Naive thymus-derived CD4-positive, alpha-beta T cell (primary cell): ENCODE data around the gene ADRA2B. TPM values are rescaled to one million over a fixed set of nuclear protein-coding genes. Genes with fewer than 3 reads are reported as not detected.

Experiments
- ATAC-seq: fragments of 150-1000 bp; cut with Tn5 transposase; 2 replicates; pipeline ENCODE4 v1.10.0; 2021; ENCODE audit warnings: mild to moderate bottlenecking, moderate library complexity
- CTCF ChIA-PET: fragments of 350-600 bp; sonication (Branson Sonifier 250); formaldehyde crosslinking; loops from one replicate; lab custom pipeline; 2021; ENCODE audit warnings: antibody characterized with exemption; lab: Charles Lee
- POLR2A ChIA-PET: fragments of 350-600 bp; sonication (Branson Sonifier 250); formaldehyde crosslinking; loops from one replicate; lab custom pipeline; 2021; ENCODE audit warnings: antibody characterized with exemption, inconsistent platforms; lab: Charles Lee
- DNase-seq, 9 donors: peaks; one replicate each; pipeline versions ENCODE4 v3.0.0 to v3.0.0-alpha.2; 2020 to 2022; ENCODE audit warnings: mixed read lengths in 1 of 9
- H3K27ac ChIP-seq: one replicate; pipeline ENCODE4 v1.7.0; 2013; ENCODE audit warnings: mild to moderate bottlenecking, low read depth, low read length, moderate library complexity
- H3K27me3 ChIP-seq, 2 donors: one replicate each; pipeline ENCODE4 v1.7.0; 2013; ENCODE audit warnings: low read length in 2 of 2, mild to moderate bottlenecking in 2 of 2, moderate library complexity in 2 of 2; ENCODE audit not compliant: control insufficient read depth in 2 of 2, insufficient read depth in 2 of 2
- H3K36me3 ChIP-seq, 3 experiments: 1 replicate in 2 of 3; 2 replicates in 1 of 3; pipeline ENCODE4 v1.7.0; 2013; ENCODE audit warnings: low read length in 3 of 3, mild to moderate bottlenecking in 3 of 3, moderate library complexity in 1 of 3; ENCODE audit not compliant: insufficient read depth in 3 of 3, control insufficient read depth in 2 of 3
- H3K4me1 ChIP-seq, 2 donors: one replicate each; pipeline ENCODE4 v1.7.0; 2013; ENCODE audit warnings: low read length in 2 of 2, mild to moderate bottlenecking in 2 of 2, moderate library complexity in 1 of 2; ENCODE audit not compliant: control insufficient read depth in 2 of 2, insufficient read depth in 2 of 2
- H3K4me3 ChIP-seq: 2 replicates; pipeline ENCODE4 v1.7.0; 2013; ENCODE audit warnings: mild to moderate bottlenecking, low read length
- H3K9me3 ChIP-seq, 3 experiments: 1 replicate in 2 of 3; 2 replicates in 1 of 3; pipeline ENCODE4 v1.7.0; 2013; ENCODE audit warnings: low read length in 3 of 3; ENCODE audit not compliant: control insufficient read depth in 2 of 3
- H3K27ac Mint-ChIP-seq, 9 donors: one replicate each; pipeline ENCODE4 v1.8.0; 2020 to 2022; ENCODE audit warnings: mixed read lengths in 9 of 9, mild to moderate bottlenecking in 8 of 9, moderate library complexity in 5 of 9, inconsistent platforms in 2 of 9
- H3K27me3 Mint-ChIP-seq, 5 donors: one replicate each; pipeline ENCODE4 v1.8.0; 2021 to 2022; ENCODE audit warnings: mixed read lengths in 5 of 5, mild to moderate bottlenecking in 1 of 5
- H3K36me3 Mint-ChIP-seq, 5 donors: one replicate each; pipeline ENCODE4 v1.8.0; 2020 to 2022; ENCODE audit warnings: mixed read lengths in 5 of 5, mild to moderate bottlenecking in 3 of 5, inconsistent platforms in 1 of 5
- H3K4me1 Mint-ChIP-seq, 7 donors: one replicate each; pipeline ENCODE4 v1.8.0; 2020 to 2022; ENCODE audit warnings: mixed read lengths in 7 of 7, mild to moderate bottlenecking in 3 of 7, inconsistent platforms in 1 of 7
- H3K4me3 Mint-ChIP-seq, 10 donors: one replicate each; pipeline ENCODE4 v1.8.0; 2020 to 2022; ENCODE audit warnings: mild to moderate bottlenecking in 10 of 10, mixed read lengths in 10 of 10, moderate library complexity in 6 of 10, inconsistent platforms in 2 of 10
- H3K9me3 Mint-ChIP-seq, 11 donors: one replicate each; pipeline ENCODE4 v1.8.0; 2020 to 2022; ENCODE audit warnings: mixed read lengths in 11 of 11, mild to moderate bottlenecking in 4 of 11, inconsistent platforms in 1 of 11, moderate library complexity in 1 of 11
- intact Hi-C, 2 donors: fragments of 100-400 bp; cut with micrococcal nuclease; formaldehyde crosslinking; loops; one replicate each; pipeline ENCODE4 v1.15.1; 2023
- polyA plus RNA-seq, 2 donors: library from polyadenylated mRNA; unstranded; fragments of 300-500 nt; fragmentation: Illumina TruSeq; gene quantifications; one replicate each; pipeline ENCODE4 v1.2.3, GENCODE V29; 2021
- total RNA-seq, 6 experiments: library from RNA in 5 of 6; stranded (reverse) in 5 of 6; gene quantifications; 1 replicate in 5 of 6; 2 replicates in 1 of 6; pipeline ENCODE4 v1.2.3 and lab custom pipeline; 2021 to 2026

Gene ADRA2B
- total and polyA plus RNA-seq, 7 experiments from 2014 or later: 0.15 to 0.93 (median 0.76) TPM; not detected in 4

DNA sequence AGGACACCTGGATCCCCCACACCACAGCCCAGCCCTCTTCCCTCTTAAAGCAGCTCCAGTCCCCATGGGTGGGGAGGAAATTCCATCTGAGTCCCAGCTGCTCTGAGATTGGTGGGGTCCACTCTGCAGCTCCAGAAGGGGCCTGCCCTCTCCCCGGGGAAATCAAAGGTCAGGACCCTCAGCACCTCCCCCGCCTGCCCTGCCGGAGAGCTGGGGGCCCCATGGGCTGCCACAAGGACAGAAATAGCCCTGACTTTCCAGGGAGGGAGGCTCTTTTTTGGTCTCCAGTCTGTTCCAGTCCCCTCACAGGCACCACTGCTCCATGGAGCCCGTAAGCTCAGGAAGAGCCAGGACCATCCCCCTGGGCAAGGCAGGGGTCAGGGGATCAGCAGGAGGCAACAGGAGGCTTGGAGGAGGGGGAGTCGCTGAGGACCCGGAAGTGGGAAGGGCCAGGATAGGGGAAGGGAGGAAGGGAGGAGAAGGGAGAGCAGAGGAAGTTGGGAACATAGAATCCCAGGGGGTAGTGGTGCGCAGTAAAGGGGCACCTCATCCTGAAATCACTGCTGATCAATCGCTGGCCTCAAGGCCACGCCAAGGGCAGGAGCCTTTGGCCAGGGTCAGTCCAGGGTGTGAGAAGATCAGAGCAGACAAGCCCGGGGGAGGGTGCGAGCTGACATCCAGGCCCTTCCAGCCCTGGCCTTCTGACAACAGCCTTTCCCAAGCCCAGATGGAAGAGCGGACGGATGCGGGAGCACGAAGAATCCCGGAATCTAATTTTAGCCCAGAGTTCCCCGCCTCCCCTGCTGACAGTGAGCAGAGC lies 7.6 kb downstream of the ADRA2B start:
- H3K4me1 Mint-ChIP-seq: peaks cover 0 to 4% (median 0%) of the 10 kb centered on the region in 7 donors
- no peak for ATAC-seq
- intact Hi-C loops: no loop called here
- H3K4me3 Mint-ChIP-seq: no peak overlapping the region
- H3K36me3 Mint-ChIP-seq: peaks cover 0 to 6% (median 0%) of the 10 kb centered on the region in 5 donors
- Histone ChIP-seq H3K4me1 (no peaks in the 10 kb centered on the region), H3K9me3 (peaks cover 0 to 13% (median 0%) of the 10 kb centered on the region in 3 experiments), H3K27ac (no peak overlapping the region), H3K4me3 (no peak overlapping the region), H3K27me3 (no peaks in the 10 kb centered on the region), H3K36me3 (no peaks in the 10 kb centered on the region)
- ChIA-PET CTCF (no interaction called here), POLR2A (no interaction called here)
- H3K27me3 Mint-ChIP-seq: peaks cover 0 to 5% (median 0%) of the 10 kb centered on the region in 5 donors
- no peak overlapping the region for H3K27ac Mint-ChIP-seq
- peaks cover 0 to 22% (median 10%) of the 10 kb centered on the region in 11 donors for H3K9me3 Mint-ChIP-seq
- no peak for DNase-seq

DNA sequence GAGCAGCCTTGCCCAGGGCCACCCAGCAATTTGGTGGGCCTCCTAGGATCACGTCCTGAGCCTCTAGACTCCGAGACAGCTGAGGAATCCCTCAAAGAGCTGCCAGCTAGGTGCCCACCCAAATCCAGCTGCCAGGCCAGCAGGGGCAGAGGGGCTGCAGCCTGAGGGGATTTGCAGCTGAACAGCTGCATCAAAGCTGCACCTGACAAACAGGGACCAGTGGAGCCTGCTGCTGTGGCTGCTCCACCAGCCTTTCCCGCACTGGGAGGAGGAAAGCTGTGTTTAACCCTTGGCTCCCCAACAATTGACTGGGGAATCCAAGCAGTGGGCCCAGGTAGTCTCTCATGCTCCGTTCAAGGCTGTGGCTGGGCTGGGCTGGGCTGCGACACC lies 8.2 kb downstream of the ADRA2B start:
- H3K4me1 Mint-ChIP-seq: peaks cover 0 to 4% (median 0%) of the 10 kb centered on the region in 7 donors
- Histone ChIP-seq H3K9me3 (peaks cover 0 to 13% (median 0%) of the 10 kb centered on the region in 3 experiments), H3K27me3 (no peaks in the 10 kb centered on the region), H3K36me3 (no peaks in the 10 kb centered on the region), H3K27ac (no peak overlapping the region), H3K4me3 (no peak overlapping the region), H3K4me1 (no peaks in the 10 kb centered on the region)
- H3K9me3 Mint-ChIP-seq: peaks cover 0 to 22% (median 10%) of the 10 kb centered on the region in 11 donors
- CTCF ChIA-PET: interaction anchor here (1.4 kb wide), 1 partner anchor 67 kb away, joined by 3 read pairs; no protein-coding TSS in a partner anchor
- no peak overlapping the region for H3K4me3 Mint-ChIP-seq
- H3K27me3 Mint-ChIP-seq: peaks cover 0 to 5% (median 0%) of the 10 kb centered on the region in 5 donors
- POLR2A ChIA-PET: no interaction called here
- H3K36me3 Mint-ChIP-seq: peaks cover 0 to 6% (median 0%) of the 10 kb centered on the region in 5 donors
- DNase-seq (no peak), ATAC-seq (no peak)
- H3K27ac Mint-ChIP-seq: no peak overlapping the region
- intact Hi-C loops: no loop called here

DNA sequence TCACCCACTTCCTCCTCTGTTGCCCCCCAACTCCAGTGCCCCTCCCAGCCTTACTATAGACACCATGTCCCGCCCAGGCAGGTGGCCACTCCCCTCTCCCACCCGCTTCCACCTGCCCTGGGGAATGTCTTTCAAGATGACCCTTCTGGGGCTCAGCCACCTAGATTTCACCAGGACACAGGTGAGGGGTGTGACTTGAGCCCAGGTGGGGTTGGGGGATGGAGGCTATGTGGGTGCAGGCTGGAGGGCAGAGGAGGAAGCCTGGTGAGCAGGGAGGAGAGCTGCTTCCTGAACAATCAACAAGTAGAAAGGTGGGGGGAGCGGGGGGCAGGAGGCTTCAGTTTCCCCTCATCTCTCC lies 8.7 kb downstream of the ADRA2B start:
- DNase-seq (no peak), ATAC-seq (no peak)
- Histone ChIP-seq H3K36me3 (no peaks in the 10 kb centered on the region), H3K9me3 (peaks cover 0 to 13% (median 0%) of the 10 kb centered on the region in 3 experiments), H3K4me3 (no peak overlapping the region), H3K27ac (no peak overlapping the region), H3K4me1 (no peaks in the 10 kb centered on the region), H3K27me3 (no peaks in the 10 kb centered on the region)
- Mint-ChIP-seq H3K9me3 (peaks cover 0 to 22% (median 10%) of the 10 kb centered on the region in 11 donors), H3K36me3 (peaks cover 0 to 6% (median 0%) of the 10 kb centered on the region in 5 donors), H3K27ac (no peak overlapping the region), H3K27me3 (peaks cover 0 to 5% (median 0%) of the 10 kb centered on the region in 5 donors), H3K4me1 (peaks cover 0 to 4% (median 0%) of the 10 kb centered on the region in 7 donors), H3K4me3 (no peak overlapping the region)
- POLR2A ChIA-PET: no interaction called here
- CTCF ChIA-PET: interaction anchor here (1.4 kb wide), 1 partner anchor 67 kb away, joined by 3 read pairs; no protein-coding TSS in a partner anchor
- intact Hi-C loops: no loop called here

DNA sequence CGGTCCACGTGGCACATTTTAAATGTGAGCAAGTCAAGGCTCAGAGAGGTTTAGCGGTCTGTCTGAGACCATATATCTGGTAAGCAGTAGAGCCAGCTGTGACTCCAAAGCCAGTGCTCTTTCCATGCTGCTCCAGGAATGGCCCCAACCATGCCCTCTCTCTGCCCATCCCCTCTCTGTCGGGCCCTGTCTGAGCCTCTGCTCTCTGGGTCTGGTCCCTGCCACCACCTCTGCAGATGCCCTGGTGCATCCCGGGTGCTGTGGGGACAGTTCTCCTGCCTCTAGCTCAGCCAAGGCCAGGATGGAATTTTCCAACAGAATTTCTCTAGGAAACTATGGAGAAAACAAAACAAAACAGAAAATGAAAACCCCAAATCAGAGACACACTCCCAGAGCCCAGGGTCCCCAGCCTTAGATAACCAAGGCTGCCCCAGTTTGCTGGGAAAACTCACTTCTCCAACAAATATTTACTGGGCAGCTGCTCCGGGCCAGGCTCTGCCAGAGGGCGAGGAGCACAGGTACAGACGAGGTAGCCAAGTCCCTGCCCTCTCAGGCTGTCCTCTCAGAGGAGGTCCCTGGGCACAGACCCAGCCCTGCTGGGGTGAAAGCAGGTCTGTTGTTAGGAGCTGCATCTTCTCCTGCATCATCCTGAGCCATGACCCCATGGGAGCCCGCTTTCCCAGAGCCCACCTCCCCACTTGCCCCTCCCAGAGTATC lies 9.2 kb downstream of the ADRA2B start:
- no peak overlapping the region for H3K27ac Mint-ChIP-seq
- Histone ChIP-seq H3K36me3 (no peaks in the 10 kb centered on the region), H3K4me3 (no peak overlapping the region), H3K27ac (no peak overlapping the region), H3K27me3 (no peaks in the 10 kb centered on the region), H3K9me3 (peaks cover 0 to 13% (median 0%) of the 10 kb centered on the region in 3 experiments), H3K4me1 (no peaks in the 10 kb centered on the region)
- peaks cover 0 to 22% (median 10%) of the 10 kb centered on the region in 11 donors for H3K9me3 Mint-ChIP-seq
- ChIA-PET CTCF (interaction anchor here (1.4 kb wide), 1 partner anchor 68 kb away, joined by 3 read pairs; no protein-coding TSS in a partner anchor), POLR2A (no interaction called here)
- peaks cover 0 to 5% (median 0%) of the 10 kb centered on the region in 5 donors for H3K27me3 Mint-ChIP-seq
- DNase-seq: no peak
- intact Hi-C loops: no loop called here
- ATAC-seq: no peak
- peaks cover 0 to 4% (median 0%) of the 10 kb centered on the region in 7 donors for H3K4me1 Mint-ChIP-seq
- H3K4me3 Mint-ChIP-seq: no peak overlapping the region
- peaks cover 0 to 6% (median 0%) of the 10 kb centered on the region in 5 donors for H3K36me3 Mint-ChIP-seq

DNA sequence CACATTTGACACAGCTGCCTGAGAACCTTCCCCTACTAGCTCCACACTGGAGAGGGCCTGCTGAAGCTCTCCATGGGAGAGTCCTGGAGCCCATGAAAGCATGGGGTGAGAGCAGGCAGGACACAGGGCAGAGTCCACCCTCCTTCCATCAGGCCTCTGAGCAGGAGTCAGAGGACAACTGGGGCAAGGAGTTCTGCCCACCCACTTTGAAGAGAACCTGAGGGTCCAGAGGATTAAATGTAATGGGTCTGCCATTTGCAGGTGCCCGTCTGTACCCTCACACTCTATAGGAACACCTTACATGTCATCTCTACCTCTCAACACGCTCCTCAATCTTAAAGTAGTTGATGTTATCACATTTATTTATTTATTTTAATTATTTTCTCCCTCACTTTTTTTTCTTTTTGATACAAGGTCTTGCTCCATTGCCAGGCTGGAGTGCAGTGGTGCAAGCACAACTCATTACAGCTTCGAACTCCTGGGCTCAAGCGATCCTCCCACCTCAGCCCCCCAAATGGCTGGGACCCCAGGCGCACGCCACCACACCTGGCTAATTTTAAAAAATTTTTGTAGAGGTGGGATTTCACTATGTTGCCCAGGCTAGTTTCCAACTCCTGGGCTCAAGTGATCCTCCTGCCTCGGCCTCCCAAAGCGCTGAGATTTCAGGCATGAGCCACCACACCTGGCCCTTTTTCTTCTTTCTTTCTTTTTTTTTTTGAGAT lies 10.2 kb downstream of the ADRA2B start:
- no peak for DNase-seq
- no peaks in the 10 kb centered on the region for H3K4me1 ChIP-seq
- no peaks in the 10 kb centered on the region for H3K27me3 ChIP-seq
- H3K4me3 Mint-ChIP-seq: no peak overlapping the region
- ATAC-seq: no peak
- no peak overlapping the region for H3K27ac Mint-ChIP-seq
- peaks cover 0 to 6% (median 0%) of the 10 kb centered on the region in 5 donors for H3K36me3 Mint-ChIP-seq
- H3K27ac ChIP-seq: no peak overlapping the region
- H3K36me3 ChIP-seq: no peaks in the 10 kb centered on the region
- CTCF ChIA-PET: no interaction called here
- H3K27me3 Mint-ChIP-seq: peaks cover 0 to 5% (median 0%) of the 10 kb centered on the region in 5 donors
- H3K4me1 Mint-ChIP-seq: peaks cover 0 to 4% (median 0%) of the 10 kb centered on the region in 7 donors
- H3K4me3 ChIP-seq: no peak overlapping the region
- POLR2A ChIA-PET: no interaction called here
- H3K9me3 ChIP-seq: peaks cover 0 to 13% (median 0%) of the 10 kb centered on the region in 3 experiments
- intact Hi-C loops: no loop called here
- peaks cover 0 to 22% (median 10%) of the 10 kb centered on the region in 11 donors for H3K9me3 Mint-ChIP-seq
